ENCODE measurements around the gene DRD4.

DNA sequence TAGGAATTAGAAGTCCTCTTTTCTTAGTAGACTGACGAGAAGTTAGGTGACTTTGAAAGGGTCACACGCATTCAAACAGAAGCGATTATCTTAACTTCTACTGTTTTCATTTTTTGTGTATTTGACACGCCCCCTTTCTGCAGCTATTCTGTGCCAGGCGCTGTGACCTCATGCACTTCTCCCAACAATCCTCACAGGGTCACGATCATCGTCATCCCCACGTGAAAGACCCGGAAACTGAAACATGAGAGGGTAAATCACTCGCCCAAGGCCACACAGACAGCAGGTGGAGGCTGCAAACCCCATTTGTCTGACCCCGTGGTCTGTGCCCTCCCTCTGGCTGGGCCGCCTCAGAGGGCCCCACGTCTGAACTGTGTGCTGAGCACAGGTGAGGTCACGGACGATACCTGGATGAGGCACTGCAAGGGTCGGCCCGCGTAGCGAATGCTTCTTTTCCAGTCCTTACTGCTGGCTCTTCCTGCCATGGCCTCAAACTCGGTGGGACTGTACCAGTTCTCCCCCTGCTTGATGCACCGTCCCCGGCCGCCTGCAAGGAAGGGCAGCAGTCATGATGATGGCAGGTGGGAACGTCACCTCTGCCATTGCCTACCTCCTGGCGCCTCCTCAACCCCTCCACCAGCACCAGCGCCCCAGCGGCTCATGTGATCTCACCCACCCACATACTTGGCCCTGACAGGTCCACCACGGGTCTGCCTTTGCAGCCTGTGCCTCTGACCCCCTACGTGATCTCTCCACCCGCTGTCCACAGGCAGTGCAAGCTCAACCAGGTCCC lies 49.6 kb downstream of the DRD4 start:
- TF ChIP-seq, protein P1, sequence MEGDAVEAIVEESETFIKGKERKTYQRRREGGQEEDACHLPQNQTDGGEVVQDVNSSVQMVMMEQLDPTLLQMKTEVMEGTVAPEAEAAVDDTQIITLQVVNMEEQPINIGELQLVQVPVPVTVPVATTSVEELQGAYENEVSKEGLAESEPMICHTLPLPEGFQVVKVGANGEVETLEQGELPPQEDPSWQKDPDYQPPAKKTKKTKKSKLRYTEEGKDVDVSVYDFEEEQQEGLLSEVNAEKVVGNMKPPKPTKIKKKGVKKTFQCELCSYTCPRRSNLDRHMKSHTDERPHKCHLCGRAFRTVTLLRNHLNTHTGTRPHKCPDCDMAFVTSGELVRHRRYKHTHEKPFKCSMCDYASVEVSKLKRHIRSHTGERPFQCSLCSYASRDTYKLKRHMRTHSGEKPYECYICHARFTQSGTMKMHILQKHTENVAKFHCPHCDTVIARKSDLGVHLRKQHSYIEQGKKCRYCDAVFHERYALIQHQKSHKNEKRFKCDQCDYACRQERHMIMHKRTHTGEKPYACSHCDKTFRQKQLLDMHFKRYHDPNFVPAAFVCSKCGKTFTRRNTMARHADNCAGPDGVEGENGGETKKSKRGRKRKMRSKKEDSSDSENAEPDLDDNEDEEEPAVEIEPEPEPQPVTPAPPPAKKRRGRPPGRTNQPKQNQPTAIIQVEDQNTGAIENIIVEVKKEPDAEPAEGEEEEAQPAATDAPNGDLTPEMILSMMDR (IDR thresholded peaks at IDR 0.05; ENCODE audit: poor library complexity): no peak
- no peak for TF ChIP-seq EZH2phosphoT487 (IDR thresholded peaks at IDR 0.05; ENCODE audit: low read depth, severe bottlenecking, unreplicated experiment)
